Neural progenitor cell (in vitro differentiated cells): ENCODE data around the gene ANTXRL. TPM values are rescaled to one million over a fixed set of nuclear protein-coding genes. Genes with fewer than 3 reads are reported as not detected.

Source experiments
- DNase-seq: peaks from one replicate; pipeline ENCODE4 v3.0.0-alpha.2; 2016; ENCODE audit warnings: low spot score
- H2AFZ ChIP-seq: fragments of 200-600 bp; sonication (generic); replicated peaks from 2 replicates; pipeline ENCODE4 v1.6.1; 2016; ENCODE audit warnings: antibody characterized with exemption
- H3F3A ChIP-seq: fragments of 200-600 bp; sonication (generic); 2 replicates; pipeline ENCODE4 v1.6.1; 2016; ENCODE audit warnings: antibody characterized with exemption, low read depth
- H3K27ac ChIP-seq: fragments of 200-600 bp; sonication (generic); 2 replicates; pipeline ENCODE4 v1.5.1; 2016; ENCODE audit warnings: mild to moderate bottlenecking
- H3K27me3 ChIP-seq: fragments of 200-600 bp; sonication (generic); 2 replicates; pipeline ENCODE4 v1.6.1; 2016; ENCODE audit warnings: mild to moderate bottlenecking, moderate library complexity
- H3K36me3 ChIP-seq: fragments of 200-600 bp; sonication (generic); 2 replicates; pipeline ENCODE4 v1.5.1; 2016
- H3K4me1 ChIP-seq: fragments of 200-600 bp; sonication (generic); 2 replicates; pipeline ENCODE4 v1.6.1; 2016; ENCODE audit warnings: mixed run types
- H3K4me2 ChIP-seq: fragments of 200-600 bp; sonication (generic); 2 replicates; pipeline ENCODE4 v1.6.1; 2016
- H3K4me3 ChIP-seq: fragments of 200-600 bp; sonication (generic); 2 replicates; pipeline ENCODE4 v1.5.1; 2016
- H3K79me2 ChIP-seq: fragments of 200-600 bp; sonication (generic); 2 replicates; pipeline ENCODE4 v1.6.1; 2016; ENCODE audit warnings: low read depth
- H3K9ac ChIP-seq: fragments of 200-600 bp; sonication (generic); 2 replicates; pipeline ENCODE4 v1.6.1; 2016
- H3K9me3 ChIP-seq: fragments of 200-600 bp; sonication (generic); 2 replicates; pipeline ENCODE4 v1.5.1; 2016; ENCODE audit warnings: low read depth
- H4K20me1 ChIP-seq: fragments of 200-600 bp; sonication (generic); 2 replicates; pipeline ENCODE4 v1.6.1; 2016; ENCODE audit warnings: low read depth
- H3K27ac Mint-ChIP-seq: 3 replicates; pipeline ENCODE4 v1.8.0; 2021; ENCODE audit warnings: mixed read lengths
- H3K27me3 Mint-ChIP-seq: 2 replicates; pipeline ENCODE4 v1.8.0; 2022; ENCODE audit warnings: low read depth, mild to moderate bottlenecking, inconsistent platforms, moderate library complexity, mixed read lengths; ENCODE audit not compliant: insufficient read depth
- H3K36me3 Mint-ChIP-seq: 3 replicates; pipeline ENCODE4 v1.8.0; 2021; ENCODE audit warnings: mixed read lengths
- H3K4me1 Mint-ChIP-seq: 3 replicates; pipeline ENCODE4 v1.8.0; 2021; ENCODE audit warnings: mixed read lengths
- H3K4me3 Mint-ChIP-seq: 3 replicates; pipeline ENCODE4 v1.8.0; 2021; ENCODE audit warnings: mild to moderate bottlenecking, moderate library complexity, mixed read lengths
- H3K9me3 Mint-ChIP-seq: 3 replicates; pipeline ENCODE4 v1.8.0; 2020; ENCODE audit warnings: mixed read lengths
- EZH2 ChIP-seq: fragments of 200-600 bp; sonication (generic); IDR thresholded peaks from 2 replicates; pipeline ENCODE4 v1.6.1; 2017; ENCODE audit warnings: antibody characterized with exemption, mild to moderate bottlenecking, moderate library complexity
- EZH2phosphoT487 ChIP-seq: fragments of 200-600 bp; sonication (generic); IDR thresholded peaks from 2 replicates; pipeline ENCODE4 v1.6.1; 2017; ENCODE audit warnings: antibody characterized with exemption
- total RNA-seq: library from RNA; depleted of rRNA; stranded (reverse); fragments of >200 nt; gene quantifications from 2 replicates; pipeline ENCODE4 v1.2.3, GENCODE V29; 2015; ENCODE audit warnings: low replicate concordance
- TF ChIP-seq, protein P1 (sequence below): fragments of 200-600 bp; sonication (generic); IDR thresholded peaks from 2 replicates; pipeline ENCODE4 v1.5.1; 2017; ENCODE audit warnings: antibody characterized with exemption, mild to moderate bottlenecking

Gene ANTXRL
- total RNA-seq, 1 donor from 2014 or later = not detected

GRCh38 chr10:46309511-46310142 lies 22.8 kb downstream of the ANTXRL start:
- no peaks in the 10 kb centered on the region for H3F3A ChIP-seq
- H3K79me2 ChIP-seq = no peaks in the 10 kb centered on the region
- Mint-ChIP-seq H3K9me3 (no peaks in the 10 kb centered on the region), H3K4me1 (no peaks in the 10 kb centered on the region), H3K4me3 (no peak overlapping the region), H3K27ac (no peak overlapping the region), H3K27me3 (peaks cover 7% of the 10 kb centered on the region), H3K36me3 (no peaks in the 10 kb centered on the region)
- H3K4me1 ChIP-seq = no peaks in the 10 kb centered on the region
- DNase-seq = no peak
- TF ChIP-seq EZH2 (no peak), EZH2phosphoT487 (no peak)
- TF ChIP-seq, protein P1, sequence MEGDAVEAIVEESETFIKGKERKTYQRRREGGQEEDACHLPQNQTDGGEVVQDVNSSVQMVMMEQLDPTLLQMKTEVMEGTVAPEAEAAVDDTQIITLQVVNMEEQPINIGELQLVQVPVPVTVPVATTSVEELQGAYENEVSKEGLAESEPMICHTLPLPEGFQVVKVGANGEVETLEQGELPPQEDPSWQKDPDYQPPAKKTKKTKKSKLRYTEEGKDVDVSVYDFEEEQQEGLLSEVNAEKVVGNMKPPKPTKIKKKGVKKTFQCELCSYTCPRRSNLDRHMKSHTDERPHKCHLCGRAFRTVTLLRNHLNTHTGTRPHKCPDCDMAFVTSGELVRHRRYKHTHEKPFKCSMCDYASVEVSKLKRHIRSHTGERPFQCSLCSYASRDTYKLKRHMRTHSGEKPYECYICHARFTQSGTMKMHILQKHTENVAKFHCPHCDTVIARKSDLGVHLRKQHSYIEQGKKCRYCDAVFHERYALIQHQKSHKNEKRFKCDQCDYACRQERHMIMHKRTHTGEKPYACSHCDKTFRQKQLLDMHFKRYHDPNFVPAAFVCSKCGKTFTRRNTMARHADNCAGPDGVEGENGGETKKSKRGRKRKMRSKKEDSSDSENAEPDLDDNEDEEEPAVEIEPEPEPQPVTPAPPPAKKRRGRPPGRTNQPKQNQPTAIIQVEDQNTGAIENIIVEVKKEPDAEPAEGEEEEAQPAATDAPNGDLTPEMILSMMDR = no peak
- no peaks in the 10 kb centered on the region for H4K20me1 ChIP-seq
- H3K9me3 ChIP-seq = no peaks in the 10 kb centered on the region
- H3K27me3 ChIP-seq = no peaks in the 10 kb centered on the region
- H3K36me3 ChIP-seq = no peaks in the 10 kb centered on the region
- H3K9ac ChIP-seq = no peak overlapping the region
- no peak overlapping the region for H3K4me2 ChIP-seq
- no peak overlapping the region for H3K4me3 ChIP-seq
- no peak overlapping the region for H3K27ac ChIP-seq
- H2AFZ ChIP-seq = no peak overlapping the region

DNA sequence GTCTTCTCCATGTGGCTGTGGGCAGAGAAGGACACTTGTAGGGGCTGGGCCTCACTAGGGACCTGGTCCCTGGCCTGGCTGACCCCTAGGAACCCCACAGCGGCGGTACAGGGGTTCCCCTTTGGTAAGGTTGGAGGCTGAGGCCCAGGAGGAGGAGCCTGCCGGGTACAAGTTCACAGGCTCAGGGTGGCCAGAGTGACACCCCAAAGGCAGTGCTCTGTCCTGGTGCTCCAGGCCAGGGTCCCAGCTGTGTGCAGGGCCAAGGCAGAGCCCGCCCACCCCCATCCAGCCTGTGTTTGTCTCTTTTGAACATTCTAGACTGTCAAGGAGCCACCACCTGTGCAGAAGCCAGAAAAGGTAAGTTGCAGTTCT lies 23.3 kb downstream of the ANTXRL start:
- Mint-ChIP-seq H3K9me3 (no peaks in the 10 kb centered on the region), H3K4me3 (no peak overlapping the region)

DNA sequence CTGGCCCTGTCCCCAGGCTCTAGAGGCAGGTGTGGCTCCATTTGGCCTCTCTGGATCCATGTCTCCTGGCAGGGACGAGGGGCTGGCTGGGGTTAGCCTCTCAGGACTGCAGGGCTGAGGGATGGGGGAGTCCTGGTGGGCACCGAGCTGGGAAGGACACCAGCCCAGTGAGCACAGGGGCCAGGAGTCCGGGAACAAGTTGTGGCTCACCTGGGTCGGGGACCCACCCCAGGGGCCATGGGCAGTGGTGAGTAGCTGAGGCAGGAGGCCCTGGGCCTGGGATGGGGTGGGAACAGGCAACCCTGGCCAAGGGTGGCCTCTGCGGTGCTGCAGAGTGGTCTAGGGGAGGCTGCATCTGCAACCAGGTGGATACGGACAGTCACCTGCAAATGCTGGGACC lies 24.1 kb downstream of the ANTXRL start:
- H3K27me3 Mint-ChIP-seq = peaks cover 7% of the 10 kb centered on the region

More for the DNA sequence above, 23.3 kb downstream of the ANTXRL start:
- no peak for DNase-seq
- Histone ChIP-seq H3K4me2 (no peak overlapping the region), H3K36me3 (no peaks in the 10 kb centered on the region), H3K27me3 (no peaks in the 10 kb centered on the region), H4K20me1 (no peaks in the 10 kb centered on the region), H3K79me2 (no peaks in the 10 kb centered on the region), H3K4me1 (no peaks in the 10 kb centered on the region), H3K9ac (no peak overlapping the region), H2AFZ (no peak overlapping the region), H3K27ac (no peak overlapping the region), H3K9me3 (no peaks in the 10 kb centered on the region), H3F3A (no peaks in the 10 kb centered on the region), H3K4me3 (no peak overlapping the region)
- Mint-ChIP-seq H3K27ac (no peak overlapping the region), H3K36me3 (no peaks in the 10 kb centered on the region), H3K27me3 (peaks cover 7% of the 10 kb centered on the region), H3K4me1 (no peaks in the 10 kb centered on the region)
- TF ChIP-seq, protein P1 = no peak
- no peak for TF ChIP-seq EZH2
- TF ChIP-seq EZH2phosphoT487 = no peak

More for the DNA sequence above, 24.1 kb downstream of the ANTXRL start:
- no peaks in the 10 kb centered on the region for H3F3A ChIP-seq
- H3K4me2 ChIP-seq = no peak overlapping the region
- no peaks in the 10 kb centered on the region for H3K4me1 Mint-ChIP-seq
- H3K4me3 ChIP-seq = no peak overlapping the region
- no peaks in the 10 kb centered on the region for H3K36me3 ChIP-seq
- H3K27ac ChIP-seq = no peak overlapping the region
- no peaks in the 10 kb centered on the region for H3K4me1 ChIP-seq
- no peak overlapping the region for H3K9ac ChIP-seq
- no peak overlapping the region for H2AFZ ChIP-seq
- no peaks in the 10 kb centered on the region for H3K36me3 Mint-ChIP-seq
- H3K79me2 ChIP-seq = no peaks in the 10 kb centered on the region
- TF ChIP-seq, protein P1 = no peak
- TF ChIP-seq EZH2phosphoT487 = no peak
- TF ChIP-seq EZH2 = no peak
- no peak overlapping the region for H3K27ac Mint-ChIP-seq
- H4K20me1 ChIP-seq = no peaks in the 10 kb centered on the region
- DNase-seq = no peak
- H3K27me3 ChIP-seq = no peaks in the 10 kb centered on the region
- no peak overlapping the region for H3K4me3 Mint-ChIP-seq
- H3K9me3 Mint-ChIP-seq = no peaks in the 10 kb centered on the region
- no peaks in the 10 kb centered on the region for H3K9me3 ChIP-seq
